Muscle layer of duodenum (tissue), 2 donors: Measurements from ENCODE around the gene SLC39A7.

Experiments
- H3K27ac ChIP-seq: one replicate; pipeline ENCODE4 v1.7.0; 2013; ENCODE audit warnings: mild to moderate bottlenecking, low read length
- H3K27me3 ChIP-seq: one replicate; pipeline ENCODE4 v1.7.0; 2013; ENCODE audit warnings: low read depth, mild to moderate bottlenecking, control low read depth, low read length
- H3K36me3 ChIP-seq, 2 donors: one replicate each; pipeline ENCODE4 v1.7.0; 2013; ENCODE audit warnings: low read length in 2 of 2, control low read depth in 1 of 2, mild to moderate bottlenecking in 1 of 2; ENCODE audit not compliant: insufficient read depth in 2 of 2, control insufficient read depth in 1 of 2
- H3K4me1 ChIP-seq, 2 donors: one replicate each; pipeline ENCODE4 v1.7.0; 2013; ENCODE audit warnings: low read length in 2 of 2, mild to moderate bottlenecking in 2 of 2, control low read depth in 1 of 2, moderate library complexity in 1 of 2; ENCODE audit not compliant: insufficient read depth in 2 of 2, control insufficient read depth in 1 of 2
- H3K4me3 ChIP-seq, 2 donors: one replicate each; pipeline ENCODE4 v1.7.0; 2013; ENCODE audit warnings: low read length in 2 of 2, low read depth in 1 of 2, mild to moderate bottlenecking in 1 of 2
- H3K9me3 ChIP-seq, 2 donors: one replicate each; pipeline ENCODE4 v1.7.0; 2013; ENCODE audit warnings: low read length in 2 of 2, control low read depth in 1 of 2, mild to moderate bottlenecking in 1 of 2; ENCODE audit not compliant: control insufficient read depth in 1 of 2
- donor health status: healthy.

Gene SLC39A7

DNA sequence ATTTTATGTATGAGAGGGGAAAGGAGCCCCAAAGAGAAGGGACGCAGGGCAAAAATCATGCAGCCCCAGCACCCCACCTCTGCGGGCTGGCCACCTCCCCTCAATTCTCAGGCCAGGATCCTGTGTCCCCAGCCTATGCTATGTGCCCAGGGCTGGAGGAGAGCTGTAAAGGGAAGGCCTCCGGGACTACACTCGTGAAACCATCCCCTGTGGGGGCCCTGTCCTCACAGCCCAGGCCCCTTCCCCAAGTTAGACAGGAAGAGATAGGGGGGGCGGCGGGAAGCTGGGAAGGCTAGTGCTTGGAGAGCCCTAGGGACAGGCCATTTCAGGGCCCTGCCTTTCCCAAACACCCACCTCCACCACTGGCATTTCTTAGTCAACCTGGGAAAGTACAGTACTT is 7.0 kb upstream of the SLC39A7 start:
- Histone ChIP-seq H3K4me3 (no peak overlapping the region), H3K9me3 (no peaks in the 10 kb centered on the region), H3K4me1 (peaks cover 15 to 27% of the 10 kb centered on the region in 2 donors), H3K36me3 (peaks cover 28 to 39% of the 10 kb centered on the region in 2 donors), H3K27ac (no peak overlapping the region), H3K27me3 (peaks cover 13% of the 10 kb centered on the region)

DNA sequence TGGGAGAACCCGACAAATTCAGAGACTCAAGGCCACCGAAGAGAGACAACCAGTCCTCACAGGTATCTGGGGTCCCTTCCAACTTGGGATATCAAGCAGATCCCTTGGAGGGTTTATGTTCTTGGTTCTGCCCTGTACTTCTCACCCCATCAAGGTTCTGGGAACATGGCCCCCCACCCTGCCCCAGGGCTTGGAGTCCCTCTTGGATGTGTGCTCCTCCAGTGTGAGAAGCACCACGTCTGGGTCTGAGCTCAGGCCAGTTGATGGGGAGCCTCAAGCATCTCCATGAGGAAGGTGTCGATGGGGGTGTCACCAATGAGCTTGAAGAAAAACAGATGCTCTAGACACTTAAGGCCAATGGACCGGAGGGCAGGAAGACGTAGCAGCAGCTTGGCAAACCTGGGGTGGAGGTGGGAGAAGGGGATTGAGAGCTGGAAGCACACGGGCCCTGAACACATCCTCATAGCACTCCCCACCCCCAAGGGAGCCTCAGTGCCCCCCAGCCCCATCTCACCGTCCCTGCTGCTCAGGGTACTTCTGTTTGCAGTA is 6.2 kb upstream of the SLC39A7 start:
- Histone ChIP-seq H3K36me3 (peaks cover 28 to 39% of the 10 kb centered on the region in 2 donors), H3K9me3 (no peaks in the 10 kb centered on the region), H3K4me3 (no peak overlapping the region), H3K27me3 (peaks cover 12% of the 10 kb centered on the region), H3K27ac (no peak overlapping the region), H3K4me1 (peaks cover 18 to 36% of the 10 kb centered on the region in 2 donors)

DNA sequence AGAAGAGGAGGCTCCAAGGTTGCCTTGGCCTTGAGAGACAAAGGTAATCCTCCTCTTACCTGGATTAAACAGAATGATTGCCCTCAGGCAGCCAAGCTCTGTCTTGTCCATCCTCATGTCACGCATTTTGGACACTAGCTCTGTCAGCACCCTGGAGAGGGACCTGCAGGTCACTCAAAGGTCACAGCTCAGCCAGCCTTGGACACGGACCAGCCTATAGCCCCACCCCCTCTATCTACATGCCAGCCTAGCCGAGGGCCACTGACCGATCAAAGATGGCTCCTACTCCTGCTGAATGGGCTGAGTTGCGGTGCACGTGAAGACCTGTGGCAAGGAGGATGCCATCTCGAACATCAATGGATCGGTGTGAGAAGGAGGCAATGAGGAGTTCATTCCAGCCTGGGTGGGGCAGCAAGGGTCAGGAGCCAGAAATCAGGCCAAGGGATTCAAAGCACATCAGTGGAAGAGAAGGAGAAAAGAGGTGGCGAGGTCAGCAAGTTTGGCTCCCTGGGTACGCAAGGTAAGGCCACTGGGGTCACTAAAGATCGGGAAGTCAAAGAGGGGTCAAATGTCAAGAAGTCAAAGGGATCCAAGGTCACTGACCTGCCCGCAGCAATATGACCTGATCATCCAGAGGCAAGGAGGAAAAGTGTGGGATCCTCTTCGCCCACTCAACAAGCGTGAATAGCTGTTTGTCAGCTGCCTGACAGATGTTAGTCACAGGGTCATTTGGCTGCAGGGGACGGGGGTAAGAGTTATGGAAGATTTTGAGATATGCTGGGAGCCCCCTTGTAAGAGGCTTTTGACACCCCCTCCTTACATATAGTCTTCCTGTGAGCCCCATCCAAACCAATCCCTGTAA is 5.1 kb upstream of the SLC39A7 start:
- Histone ChIP-seq H3K27ac (no peak overlapping the region), H3K9me3 (no peaks in the 10 kb centered on the region), H3K36me3 (peaks cover 28 to 39% of the 10 kb centered on the region in 2 donors), H3K4me1 (peaks cover 18 to 39% of the 10 kb centered on the region in 2 donors), H3K4me3 (no peak overlapping the region), H3K27me3 (peaks cover 12% of the 10 kb centered on the region)

- Histone ChIP-seq H3K4me3 (no peak overlapping the region), H3K27me3 (no peaks in the 10 kb centered on the region), H3K27ac (peak overlapping the region; percentile 36), H3K4me1 (peaks cover 32 to 49% of the 10 kb centered on the region in 2 donors), H3K36me3 (peaks cover 38 to 54% of the 10 kb centered on the region in 2 donors), H3K9me3 (no peaks in the 10 kb centered on the region)
Measured at GRCh38 chr6:33197431-33198048, 3.1 kb upstream of the SLC39A7 start.

- H3K27me3 ChIP-seq: no peaks in the 10 kb centered on the region
- H3K4me1 ChIP-seq: peaks cover 32 to 50% of the 10 kb centered on the region in 2 donors
- peaks cover 46 to 62% of the 10 kb centered on the region in 2 donors for H3K36me3 ChIP-seq
- no peak overlapping the region for H3K4me3 ChIP-seq
- no peak overlapping the region for H3K27ac ChIP-seq
- no peaks in the 10 kb centered on the region for H3K9me3 ChIP-seq
Measured at GRCh38 chr6:33198159-33198852, 2.4 kb upstream of the SLC39A7 start.

DNA sequence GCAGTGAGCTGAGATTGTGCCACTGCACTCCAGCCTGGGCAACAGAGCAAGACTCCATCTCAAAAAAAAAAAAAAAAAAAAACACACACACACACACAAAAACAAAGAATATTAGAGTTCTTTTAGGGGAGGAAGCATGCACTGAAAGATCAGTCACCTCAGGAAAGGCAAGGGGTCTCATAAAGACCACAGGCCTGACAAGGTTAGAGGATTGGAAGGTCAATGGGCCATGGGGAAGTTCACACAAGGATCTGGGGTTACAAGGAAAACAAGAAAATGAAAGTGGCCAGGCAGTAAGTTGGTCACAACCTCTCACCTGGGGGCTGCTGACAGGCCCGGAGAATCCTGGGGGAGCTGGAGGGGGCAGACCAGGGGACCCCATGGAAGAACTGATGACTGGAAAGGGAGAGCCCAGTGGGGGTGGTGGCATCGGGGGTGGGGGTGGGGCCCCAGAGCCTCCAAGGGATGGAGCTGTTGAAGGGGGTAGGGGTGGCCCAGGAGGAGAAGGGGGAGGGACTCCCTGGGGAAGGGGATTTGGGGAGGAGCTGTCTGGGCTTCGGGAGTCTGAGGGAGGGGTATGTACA is 1.7 kb upstream of the SLC39A7 start:
- Histone ChIP-seq H3K27ac (peak overlapping the region; percentile 83), H3K36me3 (peaks cover 52 to 65% of the 10 kb centered on the region in 2 donors), H3K9me3 (no peaks in the 10 kb centered on the region), H3K4me3 (peak overlapping the region; percentile 82 to 99), H3K4me1 (peaks cover 35 to 48% of the 10 kb centered on the region in 2 donors), H3K27me3 (no peaks in the 10 kb centered on the region)

- H3K4me3 ChIP-seq: peak overlapping the region; percentile 82 to 99
- H3K4me1 ChIP-seq: peaks cover 39 to 55% of the 10 kb centered on the region in 2 donors
- H3K36me3 ChIP-seq: peaks cover 49 to 57% of the 10 kb centered on the region in 2 donors
- peak overlapping the region; percentile 83 for H3K27ac ChIP-seq
- no peaks in the 10 kb centered on the region for H3K9me3 ChIP-seq
- H3K27me3 ChIP-seq: no peaks in the 10 kb centered on the region
Measured at GRCh38 chr6:33199687-33200218, 914 bp upstream of the SLC39A7 start.

DNA sequence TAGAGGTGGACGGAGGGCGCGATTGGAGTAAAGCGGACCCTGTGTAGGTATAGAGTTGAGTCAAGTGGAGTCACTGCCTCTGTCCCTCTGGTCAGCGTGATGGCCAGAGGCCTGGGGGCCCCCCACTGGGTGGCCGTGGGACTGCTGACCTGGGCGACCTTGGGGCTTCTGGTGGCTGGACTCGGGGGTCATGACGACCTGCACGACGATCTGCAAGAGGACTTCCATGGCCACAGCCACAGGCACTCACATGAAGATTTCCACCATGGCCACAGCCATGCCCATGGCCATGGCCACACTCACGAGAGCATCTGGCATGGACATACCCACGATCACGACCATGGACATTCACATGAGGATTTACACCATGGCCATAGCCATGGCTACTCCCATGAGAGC is 479 bp downstream of the SLC39A7 start:
- no peaks in the 10 kb centered on the region for H3K9me3 ChIP-seq
- H3K4me1 ChIP-seq: peaks cover 39 to 61% of the 10 kb centered on the region in 2 donors
- peaks cover 35 to 43% of the 10 kb centered on the region in 2 donors for H3K36me3 ChIP-seq
- H3K27me3 ChIP-seq: no peaks in the 10 kb centered on the region
- H3K27ac ChIP-seq: peak overlapping the region; percentile 98
- H3K4me3 ChIP-seq: peak overlapping the region; percentile 82 to 99

DNA sequence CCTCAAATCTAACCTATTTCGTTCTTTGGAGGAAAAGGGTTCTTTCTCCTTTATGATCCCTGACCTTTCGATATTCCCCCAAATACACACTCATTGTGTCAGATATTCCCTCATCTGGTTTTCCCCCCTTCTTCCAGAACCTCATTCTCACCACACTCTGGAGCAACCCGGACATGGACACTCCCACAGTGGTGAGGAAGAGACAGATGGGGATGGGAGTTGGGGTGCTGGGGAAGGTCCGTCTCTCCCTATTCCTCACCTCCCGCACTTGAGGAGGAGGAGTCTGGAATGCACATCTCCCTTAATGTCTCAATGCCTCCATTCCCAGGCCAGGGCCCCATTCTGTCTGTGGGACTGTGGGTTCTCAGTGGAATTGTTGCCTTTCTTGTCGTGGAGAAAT is 1.3 kb downstream of the SLC39A7 start:
- no peaks in the 10 kb centered on the region for H3K27me3 ChIP-seq
- peaks cover 39 to 63% of the 10 kb centered on the region in 2 donors for H3K4me1 ChIP-seq
- no peaks in the 10 kb centered on the region for H3K9me3 ChIP-seq
- H3K4me3 ChIP-seq: peak overlapping the region; percentile 82 to 99
- peak overlapping the region; percentile 98 for H3K27ac ChIP-seq
- H3K36me3 ChIP-seq: peaks cover 30 to 36% of the 10 kb centered on the region in 2 donors

- Histone ChIP-seq H3K4me3 (no peak overlapping the region), H3K27me3 (no peaks in the 10 kb centered on the region), H3K4me1 (peaks cover 30 to 60% of the 10 kb centered on the region in 2 donors), H3K27ac (no peak overlapping the region), H3K36me3 (peaks cover 25 to 28% of the 10 kb centered on the region in 2 donors), H3K9me3 (no peaks in the 10 kb centered on the region)
Measured at GRCh38 chr6:33202799-33203198, 2.1 kb downstream of the SLC39A7 start.
